ENCODE data around the gene DHRSX.

The DHRSX gene

GRCh38 chrX:2451501-2452316, 49.1 kb downstream of the DHRSX start:
- DNase-seq = no peak

DNA sequence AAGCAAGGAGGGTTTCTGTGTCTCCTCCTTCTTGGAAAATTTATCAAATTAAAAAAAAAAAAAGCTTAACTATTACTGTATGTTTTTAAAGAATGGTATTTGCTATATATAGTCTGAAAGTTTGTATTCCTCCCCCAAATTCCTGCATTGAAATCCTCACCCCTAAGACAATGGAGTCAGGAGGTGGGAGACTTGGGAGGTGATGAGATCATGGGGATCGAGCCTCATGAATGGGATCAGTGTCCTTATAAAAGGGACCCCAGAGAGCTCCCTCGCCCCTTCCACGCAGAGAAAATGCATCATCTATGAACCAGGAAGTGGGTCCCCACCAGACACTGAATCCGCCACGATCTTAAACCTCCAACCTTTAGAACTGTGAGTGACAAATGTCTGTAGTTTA, 50.1 kb downstream of the DHRSX start:
- DNase-seq = no peak

DNA sequence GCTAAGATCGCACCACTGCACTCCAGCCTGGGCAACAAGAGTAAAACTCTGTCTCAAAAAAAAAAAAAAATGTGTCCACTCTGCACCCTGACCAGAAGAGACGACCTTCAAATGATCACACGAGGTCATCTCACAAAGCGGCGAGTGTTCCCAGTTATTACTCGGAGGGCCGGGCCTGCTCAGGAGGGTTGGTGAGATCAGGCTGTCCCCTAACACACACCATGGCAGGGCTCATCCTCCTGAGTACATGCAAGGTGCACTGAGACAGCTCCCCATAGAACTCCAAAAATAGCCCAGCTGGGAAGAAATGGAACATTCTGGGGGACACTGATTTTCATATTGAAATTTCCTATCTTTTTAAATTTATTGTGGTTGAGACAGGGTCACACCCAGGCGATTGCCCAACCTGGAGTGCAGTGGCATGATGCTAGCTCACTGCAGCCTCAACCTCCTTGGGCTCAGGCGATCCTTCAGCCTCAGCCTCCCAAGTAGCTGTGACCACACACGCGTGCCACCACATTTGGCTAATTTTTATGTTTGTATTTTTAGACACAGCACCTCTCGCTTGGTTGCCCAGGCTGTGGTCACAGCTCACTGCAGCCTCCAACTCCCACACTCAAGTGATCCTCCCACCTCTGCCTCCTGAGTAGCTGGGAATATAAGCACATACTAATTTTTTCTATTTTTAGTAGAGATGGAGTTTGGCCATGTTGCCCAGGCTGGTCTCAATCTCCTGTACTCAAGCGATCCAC, 51.5 kb downstream of the DHRSX start:
- no peak for DNase-seq

DNA sequence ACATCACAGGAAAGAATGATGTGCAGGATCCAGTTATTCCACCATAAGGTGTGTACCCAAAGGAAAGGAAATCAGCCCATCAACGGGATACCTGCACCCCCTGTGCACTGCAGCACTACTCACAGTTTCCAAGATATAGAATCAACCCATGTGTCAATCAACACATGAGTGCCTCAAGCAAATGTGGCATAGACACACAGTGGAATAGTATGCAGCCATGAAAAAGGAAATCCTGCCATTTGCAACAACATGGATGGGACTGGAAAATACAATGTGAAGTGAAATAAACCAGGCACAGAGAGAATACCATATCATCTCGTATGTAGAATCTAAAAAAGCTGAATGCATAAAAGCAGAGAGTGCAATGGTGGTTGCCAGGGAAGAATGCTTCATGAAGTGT, 53.3 kb downstream of the DHRSX start:
- DNase-seq = no peak

- no peak for DNase-seq
Measured at GRCh38 chrX:2446815-2447214, 54.0 kb downstream of the DHRSX start.

DNA sequence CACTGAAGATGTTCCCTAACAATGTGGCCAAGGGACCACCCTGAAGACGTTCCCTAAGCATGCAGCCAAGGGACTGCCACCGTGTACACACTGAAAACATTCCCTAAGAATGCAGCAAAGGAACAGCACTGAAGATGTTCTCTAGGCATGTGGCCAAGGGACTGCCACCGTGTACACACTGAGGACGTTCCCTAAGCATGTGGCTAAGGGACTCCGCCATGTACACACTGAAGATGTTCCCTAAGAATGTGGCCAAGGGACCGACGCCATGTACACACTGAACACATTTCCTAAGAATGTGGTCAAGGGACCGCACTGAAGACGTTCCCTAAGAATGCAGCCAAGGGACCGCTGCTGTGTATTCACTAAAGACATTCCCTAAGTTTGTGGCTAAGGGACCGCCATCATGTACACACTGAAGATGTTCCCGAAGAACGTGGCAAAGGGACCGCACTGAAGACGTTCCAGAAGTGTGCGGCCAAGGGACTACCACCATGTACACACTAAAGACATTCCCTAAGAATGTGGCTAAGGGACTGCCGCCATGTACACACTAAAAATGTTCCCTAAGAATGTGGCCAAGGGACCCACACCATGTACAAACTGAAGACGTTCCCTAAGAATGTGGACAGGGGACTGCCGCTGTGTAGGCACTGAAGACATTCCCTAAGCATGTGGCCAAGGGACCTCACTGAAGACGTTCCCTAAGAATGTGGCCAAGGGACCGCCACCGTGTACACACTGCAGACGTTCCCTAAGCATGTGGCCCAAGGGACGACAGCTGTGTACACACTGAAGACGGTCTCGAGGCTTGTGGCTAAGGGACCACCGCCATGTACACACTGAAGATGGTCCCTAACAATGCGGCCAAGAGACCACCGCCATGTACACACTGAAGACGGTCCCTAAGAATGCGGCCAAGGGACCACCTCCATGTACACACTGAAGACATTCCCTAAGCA, 54.8 kb downstream of the DHRSX start:
- DNase-seq = no peak

- DNase-seq = no peak
Measured at GRCh38 chrX:2442694-2443093, 58.1 kb downstream of the DHRSX start.

GRCh38 chrX:2441466-2441865, 59.3 kb downstream of the DHRSX start:
- DNase-seq = no peak

DNA sequence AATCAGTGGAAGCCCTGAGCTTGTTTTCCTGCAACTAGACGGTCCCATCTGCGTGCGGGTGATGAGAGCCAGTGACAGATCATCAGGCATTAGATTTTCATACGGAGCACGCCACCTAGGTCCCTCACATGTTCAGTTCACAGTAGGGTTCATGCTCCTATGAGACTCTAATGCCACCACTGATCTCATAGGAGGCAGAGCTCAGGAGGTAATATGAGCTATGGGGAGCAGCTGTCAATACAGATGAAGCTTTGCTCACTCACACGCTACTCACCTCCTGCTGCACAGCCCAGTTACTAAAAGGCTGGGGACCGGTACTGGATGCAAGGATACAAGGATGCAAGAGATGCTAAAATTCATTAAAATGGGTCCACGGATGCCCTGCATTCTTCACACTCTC, 61.2 kb downstream of the DHRSX start:
- no peak for DNase-seq

- no peak for DNase-seq
Measured at GRCh38 chrX:2435465-2435864, 65.3 kb downstream of the DHRSX start.

- DNase-seq = no peak
Measured at GRCh38 chrX:2434270-2435163, 66.3 kb downstream of the DHRSX start.

DNA sequence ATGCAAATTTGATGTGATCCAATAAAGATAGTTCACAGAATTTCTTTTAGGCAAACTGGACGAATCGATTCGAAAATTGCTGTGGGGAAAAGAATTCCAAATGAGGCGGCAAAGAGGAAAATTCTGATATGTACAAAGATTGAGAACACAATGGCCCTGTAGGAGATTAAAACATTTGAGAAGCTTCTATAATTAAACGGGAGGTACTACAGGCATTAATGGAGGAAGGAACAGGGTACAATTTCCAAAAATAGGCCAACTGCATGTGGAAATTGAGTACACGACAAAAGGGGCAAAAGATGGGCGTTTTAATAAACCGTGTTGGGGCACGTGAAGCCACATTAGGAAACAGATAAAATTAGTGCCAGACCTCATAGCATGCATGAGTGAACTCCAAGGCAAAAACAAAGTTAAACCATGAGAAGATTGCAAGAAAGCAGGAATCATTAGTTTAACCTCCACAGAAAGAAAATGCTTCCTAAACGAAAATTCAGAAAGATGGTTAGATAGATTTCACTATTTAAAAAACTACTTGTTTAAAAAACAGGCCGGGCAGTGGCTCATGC, 68.4 kb downstream of the DHRSX start:
- DNase-seq = no peak

DNA sequence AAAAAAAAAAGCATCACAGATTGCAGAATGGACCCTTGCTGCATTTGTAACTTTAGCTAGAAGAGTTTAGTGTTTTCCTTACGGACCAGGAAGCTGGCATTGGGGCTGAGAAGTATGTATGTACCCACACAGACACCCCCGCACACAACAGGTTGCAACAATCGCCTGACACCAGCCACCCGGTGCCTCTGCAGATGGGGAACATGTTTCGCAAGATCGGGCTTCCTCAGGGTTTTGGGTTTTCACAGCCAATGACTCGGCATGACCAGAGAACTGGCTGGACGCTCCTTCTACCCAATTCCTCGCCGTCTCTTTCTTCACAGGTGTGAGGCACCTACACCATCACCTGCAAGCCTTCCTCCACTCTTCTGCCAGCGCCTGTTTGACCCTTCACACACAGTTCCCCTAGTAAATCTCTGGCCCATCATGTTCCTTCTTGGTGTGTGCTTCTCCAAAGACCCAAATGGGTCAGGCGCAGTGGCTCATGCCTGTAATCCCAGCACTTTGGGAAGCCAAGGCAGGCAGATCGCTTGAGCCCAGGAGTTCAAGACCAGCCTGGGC, 70.4 kb downstream of the DHRSX start:
- no peak for DNase-seq

GRCh38 chrX:2427737-2428136, 73.0 kb downstream of the DHRSX start:
- no peak for DNase-seq

- DNase-seq = no peak
Measured at GRCh38 chrX:2427147-2427546, 73.6 kb downstream of the DHRSX start.

GRCh38 chrX:2426289-2426882, 74.4 kb downstream of the DHRSX start:
- DNase-seq = no peak

- DNase-seq = no peak
Measured at GRCh38 chrX:2425286-2426071, 75.3 kb downstream of the DHRSX start.

GRCh38 chrX:2424317-2424716, 76.5 kb downstream of the DHRSX start:
- no peak for DNase-seq

DNA sequence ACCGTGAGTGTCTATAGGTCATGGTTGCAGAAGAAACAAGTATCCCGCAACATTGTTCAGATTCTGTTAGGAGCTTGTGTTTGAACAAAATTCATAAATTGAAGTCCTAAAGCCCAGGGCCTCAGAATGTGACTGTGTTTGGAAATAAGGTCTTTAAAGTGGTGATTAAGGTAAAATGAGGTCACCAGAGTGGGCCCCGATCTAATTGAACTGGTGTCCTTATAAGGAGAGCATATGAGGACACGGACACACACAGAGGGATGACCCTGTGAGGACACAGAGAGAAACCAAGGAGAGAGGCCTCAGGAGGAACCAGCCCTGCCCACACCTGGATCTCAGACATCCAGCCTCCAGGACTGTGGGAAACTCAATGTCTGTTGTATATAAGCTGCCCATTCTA, 76.9 kb downstream of the DHRSX start:
- no peak for DNase-seq

DNA sequence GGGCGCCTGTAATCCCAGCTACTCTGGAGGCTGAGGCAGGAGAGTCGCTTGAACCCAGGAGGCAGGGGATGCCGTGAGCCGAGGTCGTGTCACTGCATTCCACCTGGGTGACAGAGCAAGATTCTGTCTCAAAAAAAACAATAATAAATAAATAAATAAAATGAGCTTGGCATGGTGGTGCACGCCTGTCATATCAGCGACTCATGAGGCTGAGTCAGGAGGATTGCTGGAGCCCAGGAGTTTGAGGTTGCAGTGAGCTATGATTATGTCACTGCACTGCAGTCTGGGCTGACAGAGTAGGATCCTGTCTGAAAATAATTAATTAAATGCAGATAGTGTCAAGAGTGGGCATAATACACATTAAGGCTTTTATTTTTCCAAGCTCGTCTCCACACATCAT, 77.5 kb downstream of the DHRSX start:
- no peak for DNase-seq
